Muscle of back (tissue), 11 donors: ENCODE measurements around the gene MRPL2. TPM values are rescaled to one million over a fixed set of nuclear protein-coding genes. Genes with fewer than 3 reads are reported as not detected.

Source experiments
- DNase-seq, 3 donors: peaks; one replicate each; pipeline versions ENCODE4 v3.0.0 to v3.0.0-alpha.2; 2013
- polyA plus RNA-seq, 10 donors: library from polyadenylated mRNA; unstranded; fragments of 120-200 nt; gene quantifications; one replicate each; pipeline ENCODE4 v1.2.1, GENCODE V29; 2013; ENCODE audit not compliant: insufficient read length in 10 of 10

The MRPL2 gene
- polyA plus RNA-seq, 10 donors = 40.0 to 50.0 (median 41.9) TPM

- DNase-seq = no peak
Measured at GRCh38 chr6:43024436-43024835, 34.8 kb downstream of the MRPL2 start.

GRCh38 chr6:43021270-43022047, 37.8 kb downstream of the MRPL2 start, which contains the start of gene RRP36:
Gene RRP36, plus strand, starts transcription at chr6:43021623. Its CDS starts 32 bp downstream, at chr6:43021655.
- DNase-seq = peak; percentile 71 to 92 (median 79)

GRCh38 chr6:43020847-43021246, 38.4 kb downstream of the MRPL2 start:
- DNase-seq = peak in 1 of 3 donors; percentile 33

GRCh38 chr6:43020052-43020705, 39.1 kb downstream of the MRPL2 start:
- DNase-seq = no peak

- no peak for DNase-seq
Measured at GRCh38 chr6:43019152-43019551, 40.1 kb downstream of the MRPL2 start.

GRCh38 chr6:43016943-43017334, 42.3 kb downstream of the MRPL2 start:
- DNase-seq = no peak

- DNase-seq = peak in 2 of 3 donors; percentile 35 to 57
Measured at GRCh38 chr6:43016176-43016942, 42.9 kb downstream of the MRPL2 start.

- DNase-seq = peak in 1 of 3 donors; percentile 73
Measured at GRCh38 chr6:43014434-43014909, 44.8 kb downstream of the MRPL2 start.

- peak; percentile 99 to 100 (median 100) for DNase-seq
Measured at GRCh38 chr6:43013843-43014433, 45.3 kb downstream of the MRPL2 start, which contains the start of the genes KLHDC3 and MEA1. Gene KLHDC3, plus strand, starts transcription at chr6:43014249. Its CDS starts 2,944 bp downstream, at chr6:43017193. Gene MEA1, minus strand, starts transcription at chr6:43013946. Its CDS starts 133 bp downstream, at chr6:43013813.

- DNase-seq = no peak
Measured at GRCh38 chr6:43013097-43013842, 46.0 kb downstream of the MRPL2 start.

- DNase-seq = no peak
Measured at GRCh38 chr6:43012364-43012763, 46.9 kb downstream of the MRPL2 start.

GRCh38 chr6:43011207-43011606, 48.0 kb downstream of the MRPL2 start:
- DNase-seq = no peak

GRCh38 chr6:43009124-43009523, 50.1 kb downstream of the MRPL2 start:
- DNase-seq = peak in 1 of 3 donors; percentile 59

GRCh38 chr6:43007126-43007525, 52.1 kb downstream of the MRPL2 start:
- DNase-seq = no peak

GRCh38 chr6:43006251-43006650, 53.0 kb downstream of the MRPL2 start:
- DNase-seq = no peak

- no peak for DNase-seq
Measured at GRCh38 chr6:43005844-43006243, 53.4 kb downstream of the MRPL2 start.
